ENCODE results near the gene VPS33B.

DNA sequence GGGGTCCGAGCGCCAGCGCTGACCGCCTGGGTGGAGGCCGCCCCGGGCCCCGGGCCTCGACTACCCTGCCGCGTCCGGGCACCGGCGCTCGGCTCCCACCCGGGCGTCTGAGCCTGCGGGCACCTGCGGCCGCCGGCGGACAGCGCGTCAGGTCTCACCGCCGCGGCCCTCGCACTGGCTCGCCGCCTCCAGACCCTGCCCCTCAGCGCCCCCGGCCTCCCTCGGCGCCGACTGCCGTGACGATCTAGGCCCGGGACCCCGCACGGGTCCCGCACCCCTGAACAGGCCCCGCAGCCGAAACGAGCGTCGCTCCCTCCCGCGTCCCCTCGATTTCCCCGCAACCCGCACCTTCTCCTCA is 28.4 kb downstream of the VPS33B start:
- TF ChIP-seq PAX5 (IDR thresholded peaks at IDR 0.05; ENCODE audit: insufficient read depth, low read length, severe bottlenecking) (no peak), POLR2AphosphoS5 (IDR thresholded peaks at IDR 0.05; ENCODE audit: low read depth, low read length) (no peak), POLR2A (IDR thresholded peaks at IDR 0.05; ENCODE audit: low read depth, low read length) (no peak), TAF1 (IDR thresholded peaks at IDR 0.05; ENCODE audit: low read depth, low read length) (no peak)

Data from GM12891 (cell line).